PFSK-1 (cell line): ENCODE measurements around the gene SLC25A26.

Source experiments
- FOXP2 ChIP-seq: optimal IDR thresholded peaks from 2 replicates; pipeline ENCODE3; 2011; ENCODE audit warnings: borderline replicate concordance, control low read depth, inconsistent platforms; ENCODE audit not compliant: insufficient read depth; ENCODE audit errors: extremely low read length, extremely low read depth
- POLR2AphosphoS5 ChIP-seq: IDR thresholded peaks from 2 replicates; pipeline ENCODE4 v1.6.1; 2012; ENCODE audit warnings: low read depth, mild to moderate bottlenecking, control low read depth, low read length, moderate library complexity
- SIN3A ChIP-seq: IDR thresholded peaks from 2 replicates; pipeline ENCODE4 v1.6.1; 2012; ENCODE audit warnings: mild to moderate bottlenecking, low read length, moderate library complexity, borderline replicate concordance; ENCODE audit not compliant: insufficient read depth
- TAF1 ChIP-seq: IDR thresholded peaks from 2 replicates; pipeline ENCODE4 v1.6.1; 2012; ENCODE audit warnings: low read length, control low read depth, borderline replicate concordance; ENCODE audit not compliant: insufficient read depth
- TF ChIP-seq, protein P1 (sequence below), 2 experiments: IDR thresholded peaks; 2 replicates each; pipeline versions ENCODE4 v1.6.1 to v1.8.0; 2011 to 2012; ENCODE audit warnings: low read depth in 2 of 2, low read length in 2 of 2, control low read depth in 1 of 2, inconsistent platforms in 1 of 2, mild to moderate bottlenecking in 1 of 2, moderate library complexity in 1 of 2; ENCODE audit not compliant: insufficient read depth in 1 of 2

Gene SLC25A26

DNA sequence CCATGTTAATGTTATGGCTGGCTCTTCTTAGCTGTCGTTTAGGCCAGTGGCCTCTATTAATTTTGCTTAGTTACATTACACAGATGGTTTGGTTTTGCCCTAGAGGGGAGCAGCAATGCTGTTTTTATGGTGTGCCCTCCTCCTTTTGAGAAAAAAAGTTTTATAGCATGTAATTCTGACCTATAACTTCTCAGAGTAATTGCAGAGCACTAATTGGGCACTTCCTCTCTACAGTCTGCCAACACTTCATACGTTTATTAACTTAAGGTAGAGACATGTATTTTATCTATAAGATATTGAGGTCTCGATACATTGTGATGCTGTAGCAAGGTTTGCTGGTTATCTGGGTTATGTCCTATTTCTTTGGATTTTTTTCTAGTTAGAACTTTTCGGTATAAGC is 12.2 kb downstream of the SLC25A26 start:
- no peak for TF ChIP-seq FOXP2
- TF ChIP-seq POLR2AphosphoS5 = no peak
- no peak for TF ChIP-seq TAF1
- no peak for TF ChIP-seq SIN3A
- TF ChIP-seq, protein P1, sequence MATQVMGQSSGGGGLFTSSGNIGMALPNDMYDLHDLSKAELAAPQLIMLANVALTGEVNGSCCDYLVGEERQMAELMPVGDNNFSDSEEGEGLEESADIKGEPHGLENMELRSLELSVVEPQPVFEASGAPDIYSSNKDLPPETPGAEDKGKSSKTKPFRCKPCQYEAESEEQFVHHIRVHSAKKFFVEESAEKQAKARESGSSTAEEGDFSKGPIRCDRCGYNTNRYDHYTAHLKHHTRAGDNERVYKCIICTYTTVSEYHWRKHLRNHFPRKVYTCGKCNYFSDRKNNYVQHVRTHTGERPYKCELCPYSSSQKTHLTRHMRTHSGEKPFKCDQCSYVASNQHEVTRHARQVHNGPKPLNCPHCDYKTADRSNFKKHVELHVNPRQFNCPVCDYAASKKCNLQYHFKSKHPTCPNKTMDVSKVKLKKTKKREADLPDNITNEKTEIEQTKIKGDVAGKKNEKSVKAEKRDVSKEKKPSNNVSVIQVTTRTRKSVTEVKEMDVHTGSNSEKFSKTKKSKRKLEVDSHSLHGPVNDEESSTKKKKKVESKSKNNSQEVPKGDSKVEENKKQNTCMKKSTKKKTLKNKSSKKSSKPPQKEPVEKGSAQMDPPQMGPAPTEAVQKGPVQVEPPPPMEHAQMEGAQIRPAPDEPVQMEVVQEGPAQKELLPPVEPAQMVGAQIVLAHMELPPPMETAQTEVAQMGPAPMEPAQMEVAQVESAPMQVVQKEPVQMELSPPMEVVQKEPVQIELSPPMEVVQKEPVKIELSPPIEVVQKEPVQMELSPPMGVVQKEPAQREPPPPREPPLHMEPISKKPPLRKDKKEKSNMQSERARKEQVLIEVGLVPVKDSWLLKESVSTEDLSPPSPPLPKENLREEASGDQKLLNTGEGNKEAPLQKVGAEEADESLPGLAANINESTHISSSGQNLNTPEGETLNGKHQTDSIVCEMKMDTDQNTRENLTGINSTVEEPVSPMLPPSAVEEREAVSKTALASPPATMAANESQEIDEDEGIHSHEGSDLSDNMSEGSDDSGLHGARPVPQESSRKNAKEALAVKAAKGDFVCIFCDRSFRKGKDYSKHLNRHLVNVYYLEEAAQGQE (IDR thresholded peaks at IDR 0.05; ENCODE audit: insufficient read depth in 1 of 2, low read depth in 2 of 2, low read length in 2 of 2) = no peak

DNA sequence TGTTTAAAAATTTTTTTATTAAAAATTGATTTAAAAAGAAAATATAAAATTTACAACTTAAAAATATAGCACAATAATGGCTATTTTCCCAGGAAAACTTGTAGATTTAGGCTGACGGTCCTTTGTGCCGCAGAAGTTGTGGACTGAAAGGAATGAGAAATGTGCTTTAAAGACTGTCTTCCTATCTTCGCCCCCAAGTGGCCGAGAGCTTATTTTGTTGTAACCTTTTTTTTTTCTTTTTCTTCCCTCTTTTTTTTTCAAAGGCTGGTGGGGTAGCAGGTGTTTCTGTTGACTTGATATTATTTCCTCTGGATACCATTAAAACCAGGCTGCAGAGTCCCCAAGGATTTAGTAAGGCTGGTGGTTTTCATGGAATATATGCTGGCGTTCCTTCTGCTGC is 15.5 kb downstream of the SLC25A26 start:
- no peak for TF ChIP-seq SIN3A

DNA sequence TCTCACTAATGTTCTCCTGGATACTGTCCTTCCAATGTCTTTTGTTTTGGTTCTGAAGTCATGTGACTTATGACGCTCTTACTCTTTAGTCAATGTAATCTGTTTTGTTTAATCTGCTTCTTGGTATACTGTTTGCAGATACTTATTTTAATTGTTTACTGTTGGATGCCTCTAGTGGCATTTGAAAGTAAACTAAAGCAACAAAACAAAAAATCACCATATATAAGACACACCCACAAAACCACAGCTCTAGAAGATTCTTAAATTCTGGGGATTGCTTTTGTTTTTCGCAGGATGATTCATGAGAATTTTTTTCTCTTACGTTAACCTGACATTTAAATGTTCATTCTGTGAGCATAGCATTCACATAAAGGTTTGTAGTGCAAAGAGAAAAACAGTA is 16.8 kb downstream of the SLC25A26 start:
- TF ChIP-seq FOXP2 = no peak
- no peak for TF ChIP-seq SIN3A

DNA sequence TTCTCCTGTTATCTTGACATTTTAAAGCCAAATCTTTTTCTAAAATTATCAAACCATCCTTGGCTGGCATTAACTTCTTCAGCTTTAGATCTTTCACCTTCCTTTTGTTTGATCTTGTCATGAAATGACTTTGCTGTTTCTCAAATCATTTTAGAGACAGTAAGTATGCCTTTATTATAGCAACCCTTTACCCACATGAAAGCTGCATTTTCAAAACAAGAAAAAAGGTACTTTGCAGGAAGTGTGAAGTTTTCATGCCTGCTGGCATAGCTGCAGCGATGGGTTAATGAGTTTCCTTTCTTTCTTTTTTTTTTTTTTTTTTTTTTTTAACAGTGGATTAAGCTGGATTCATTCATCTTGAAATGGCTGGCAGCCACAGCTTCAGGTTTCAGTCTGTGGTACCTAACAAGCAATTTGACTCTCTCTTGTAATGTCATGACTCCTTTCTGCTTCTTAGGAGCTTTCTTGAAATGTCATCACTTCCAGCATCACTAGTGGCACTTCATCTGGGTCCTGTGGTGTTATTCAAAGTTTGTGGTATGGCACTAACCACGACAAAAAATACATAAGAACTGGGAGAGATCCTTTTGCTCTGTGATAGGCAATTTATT is 18.8 kb downstream of the SLC25A26 start:
- TF ChIP-seq TAF1 (no peak), SIN3A (no peak), FOXP2 (no peak), POLR2AphosphoS5 (no peak)
- TF ChIP-seq, protein P1 (IDR thresholded peaks at IDR 0.05; ENCODE audit: insufficient read depth in 1 of 2, low read depth in 2 of 2, low read length in 2 of 2) = no peak

DNA sequence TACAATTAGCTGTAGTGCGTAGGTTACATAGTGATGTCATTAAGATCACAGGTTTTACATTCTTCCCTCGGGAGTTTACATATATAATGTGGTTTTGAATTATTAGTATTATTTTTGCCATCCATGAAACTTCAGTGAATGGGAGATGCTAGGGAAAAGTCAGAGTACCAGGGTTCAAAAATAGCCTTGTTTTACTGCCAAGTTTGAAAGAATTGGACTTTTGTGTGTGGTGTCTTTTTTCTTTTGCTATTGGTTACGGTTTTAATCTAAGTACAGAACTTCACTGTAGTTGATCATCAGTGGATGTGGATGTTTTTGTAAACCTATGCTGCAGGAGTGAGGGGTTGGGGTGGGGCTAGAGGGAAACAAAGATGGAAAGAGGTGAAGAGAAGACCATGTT is 20.7 kb downstream of the SLC25A26 start:
- TF ChIP-seq, protein P1 (IDR thresholded peaks at IDR 0.05; ENCODE audit: insufficient read depth in 1 of 2, low read depth in 2 of 2, low read length in 2 of 2) = no peak
- TF ChIP-seq POLR2AphosphoS5 = no peak
- no peak for TF ChIP-seq FOXP2

DNA sequence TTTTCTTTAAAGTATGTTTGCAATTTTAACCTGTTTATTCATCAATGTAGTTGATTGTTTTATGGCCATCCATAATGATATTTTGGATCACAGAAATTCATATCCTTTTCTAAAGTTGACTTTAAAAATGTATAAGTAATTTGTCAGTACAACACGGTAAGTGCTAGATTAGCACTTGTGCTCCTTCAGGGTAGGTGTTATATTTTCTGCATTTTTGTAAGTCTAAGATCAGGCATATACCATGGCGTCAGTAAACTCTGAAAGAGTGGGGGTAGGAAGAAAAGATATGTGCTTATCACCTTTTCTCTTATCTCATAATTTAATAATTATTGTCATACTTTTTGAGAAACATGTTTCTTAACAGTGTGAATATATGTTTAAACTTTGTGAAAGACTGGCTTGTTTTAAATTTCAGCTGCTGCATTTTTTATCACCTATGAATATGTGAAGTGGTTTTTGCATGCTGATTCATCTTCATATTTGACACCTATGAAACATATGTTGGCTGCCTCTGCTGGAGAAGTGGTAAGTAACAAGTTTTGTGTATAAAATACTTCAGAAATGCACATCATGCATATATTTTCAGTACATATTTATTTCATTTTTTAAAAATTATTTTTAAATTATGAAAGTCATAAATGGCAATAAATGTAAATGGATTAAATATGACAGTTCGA is 22.1 kb downstream of the SLC25A26 start:
- TF ChIP-seq POLR2AphosphoS5 (no peak), SIN3A (no peak), TAF1 (no peak), FOXP2 (no peak)
- TF ChIP-seq, protein P1 (IDR thresholded peaks at IDR 0.05; ENCODE audit: insufficient read depth in 1 of 2, low read depth in 2 of 2, low read length in 2 of 2) = no peak
